Upper lobe of right lung (tissue), 1 donor: Measurements from ENCODE around the gene FZD1. TPM values are rescaled to one million over a fixed set of nuclear protein-coding genes. Genes with fewer than 3 reads are reported as not detected.

Experiments used
- ATAC-seq: fragments of 200-7000 bp; cut with Tn5 transposase; one replicate; pipeline ENCODE4 v1.9.1; 2020; ENCODE audit warnings: mild to moderate bottlenecking, moderate library complexity
- DNase-seq: peaks from one replicate; pipeline ENCODE4 v3.0.0-alpha.2; 2020
- H3K27ac ChIP-seq: fragments of 200-600 bp; one replicate; pipeline ENCODE4 v1.8.0; 2022
- H3K27me3 ChIP-seq: fragments of 200-600 bp; one replicate; pipeline ENCODE4 v1.8.0; 2022; ENCODE audit warnings: mild to moderate bottlenecking
- H3K36me3 ChIP-seq: fragments of 200-600 bp; one replicate; pipeline ENCODE4 v1.8.0; 2022
- H3K4me1 ChIP-seq: fragments of 200-600 bp; one replicate; pipeline ENCODE4 v1.8.0; 2022
- H3K4me3 ChIP-seq: fragments of 200-600 bp; one replicate; pipeline ENCODE4 v1.8.0; 2022; ENCODE audit warnings: mild to moderate bottlenecking
- H3K9me3 ChIP-seq: fragments of 200-600 bp; one replicate; pipeline ENCODE4 v1.8.0; 2022
- intact Hi-C: fragments of 100-400 bp; cut with DNase I; formaldehyde crosslinking; loops from one replicate; pipeline ENCODE4 v1.11.0; 2022
- total RNA-seq: library from RNA; stranded (reverse); fragmentation: NEBNext Ultra II Directional; extraction: Animal tissue kit (Norgen Biotek cat#: 25700); gene quantifications from one replicate; pipeline ENCODE4 v1.2.1, GENCODE V29; 2021
- TF ChIP-seq, protein P1 (sequence below): fragments of 200-600 bp; IDR thresholded peaks from one replicate; pipeline ENCODE4 v1.8.0; 2022; ENCODE audit warnings: antibody characterized with exemption
- donor health status: DM: no; HTN: yes; CAD: no; lungs with severe emphysema.

FZD1 gene
- total RNA-seq, 1 donor from 2014 or later = 25.7 TPM

DNA sequence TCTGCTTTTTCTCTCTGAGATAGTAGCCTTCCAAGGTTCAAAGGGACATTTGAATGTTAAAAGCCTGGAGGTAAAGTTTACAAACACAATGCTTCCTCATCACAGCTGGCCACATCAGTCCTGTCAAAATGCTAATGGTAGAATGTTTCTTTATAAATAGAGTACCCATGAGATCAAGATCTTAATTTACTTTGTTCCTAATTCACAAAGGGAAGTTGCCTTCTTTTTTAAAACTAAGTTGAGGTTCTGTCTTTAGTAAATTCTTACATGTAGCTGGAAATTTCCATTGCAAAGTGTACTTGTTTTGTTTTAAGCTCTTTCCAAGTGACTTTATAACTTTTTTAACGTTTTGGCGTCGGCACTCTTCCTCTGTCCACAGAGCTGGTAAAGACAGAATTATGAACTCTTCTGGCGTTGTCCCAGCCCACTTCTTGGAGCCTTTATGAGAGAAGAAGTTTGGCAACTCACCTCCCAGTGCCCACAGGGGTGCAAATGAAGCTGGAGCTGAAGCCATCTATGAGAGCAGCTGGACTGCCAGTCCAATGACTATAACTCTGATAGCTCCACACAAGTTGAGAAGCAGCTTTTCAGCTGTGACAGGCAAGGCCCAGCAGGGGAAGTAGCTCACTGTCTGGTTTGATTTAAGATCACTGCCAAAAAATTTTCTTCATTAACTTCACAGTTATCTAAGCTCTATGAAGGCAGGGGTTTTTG lies 23.3 kb downstream of the FZD1 start:
- H3K36me3 ChIP-seq = no peaks in the 10 kb centered on the region
- DNase-seq (no peak), ATAC-seq (no peak)
- H3K27me3 ChIP-seq = no peaks in the 10 kb centered on the region
- no peak overlapping the region for H3K4me3 ChIP-seq
- H3K4me1 ChIP-seq = no peaks in the 10 kb centered on the region
- intact Hi-C loops = no loop called here
- no peaks in the 10 kb centered on the region for H3K9me3 ChIP-seq
- TF ChIP-seq, protein P1, sequence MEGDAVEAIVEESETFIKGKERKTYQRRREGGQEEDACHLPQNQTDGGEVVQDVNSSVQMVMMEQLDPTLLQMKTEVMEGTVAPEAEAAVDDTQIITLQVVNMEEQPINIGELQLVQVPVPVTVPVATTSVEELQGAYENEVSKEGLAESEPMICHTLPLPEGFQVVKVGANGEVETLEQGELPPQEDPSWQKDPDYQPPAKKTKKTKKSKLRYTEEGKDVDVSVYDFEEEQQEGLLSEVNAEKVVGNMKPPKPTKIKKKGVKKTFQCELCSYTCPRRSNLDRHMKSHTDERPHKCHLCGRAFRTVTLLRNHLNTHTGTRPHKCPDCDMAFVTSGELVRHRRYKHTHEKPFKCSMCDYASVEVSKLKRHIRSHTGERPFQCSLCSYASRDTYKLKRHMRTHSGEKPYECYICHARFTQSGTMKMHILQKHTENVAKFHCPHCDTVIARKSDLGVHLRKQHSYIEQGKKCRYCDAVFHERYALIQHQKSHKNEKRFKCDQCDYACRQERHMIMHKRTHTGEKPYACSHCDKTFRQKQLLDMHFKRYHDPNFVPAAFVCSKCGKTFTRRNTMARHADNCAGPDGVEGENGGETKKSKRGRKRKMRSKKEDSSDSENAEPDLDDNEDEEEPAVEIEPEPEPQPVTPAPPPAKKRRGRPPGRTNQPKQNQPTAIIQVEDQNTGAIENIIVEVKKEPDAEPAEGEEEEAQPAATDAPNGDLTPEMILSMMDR = no peak
- no peak overlapping the region for H3K27ac ChIP-seq

DNA sequence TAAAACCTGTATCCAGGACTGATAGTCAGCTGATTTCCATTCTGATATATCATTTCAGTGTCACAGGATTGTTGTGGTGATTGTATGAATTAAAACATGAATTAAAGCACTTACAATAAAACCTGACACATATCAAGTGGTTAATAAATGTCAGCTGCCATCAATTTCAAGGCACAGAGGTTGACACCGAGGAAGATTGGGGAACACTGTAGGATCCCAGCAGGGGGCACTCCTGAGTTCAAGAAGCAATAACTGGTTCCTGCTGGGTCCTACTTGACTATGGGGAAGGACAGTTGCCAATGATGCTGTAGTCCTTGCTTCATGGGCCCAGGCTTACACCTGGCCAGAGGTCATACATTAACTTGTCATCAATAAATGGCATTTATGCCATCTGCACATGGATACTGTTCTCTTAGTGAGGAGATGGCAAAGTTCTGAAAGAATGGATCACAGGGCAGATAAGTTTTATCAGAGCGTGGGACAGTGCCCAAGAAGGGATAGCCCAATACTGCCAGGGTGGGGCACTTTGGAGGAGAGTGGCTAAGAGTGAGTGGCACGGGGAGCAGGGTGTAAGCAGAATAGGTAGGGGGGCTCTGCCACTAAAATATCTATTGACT lies 24.1 kb downstream of the FZD1 start:
- Histone ChIP-seq H3K9me3 (no peaks in the 10 kb centered on the region), H3K4me1 (no peaks in the 10 kb centered on the region), H3K27me3 (no peaks in the 10 kb centered on the region), H3K27ac (no peak overlapping the region), H3K4me3 (no peak overlapping the region), H3K36me3 (no peaks in the 10 kb centered on the region)
- TF ChIP-seq, protein P1 = peak; percentile 55
- peak; percentile 90 for ATAC-seq
- no peak for DNase-seq
- intact Hi-C loops = no loop called here

DNA sequence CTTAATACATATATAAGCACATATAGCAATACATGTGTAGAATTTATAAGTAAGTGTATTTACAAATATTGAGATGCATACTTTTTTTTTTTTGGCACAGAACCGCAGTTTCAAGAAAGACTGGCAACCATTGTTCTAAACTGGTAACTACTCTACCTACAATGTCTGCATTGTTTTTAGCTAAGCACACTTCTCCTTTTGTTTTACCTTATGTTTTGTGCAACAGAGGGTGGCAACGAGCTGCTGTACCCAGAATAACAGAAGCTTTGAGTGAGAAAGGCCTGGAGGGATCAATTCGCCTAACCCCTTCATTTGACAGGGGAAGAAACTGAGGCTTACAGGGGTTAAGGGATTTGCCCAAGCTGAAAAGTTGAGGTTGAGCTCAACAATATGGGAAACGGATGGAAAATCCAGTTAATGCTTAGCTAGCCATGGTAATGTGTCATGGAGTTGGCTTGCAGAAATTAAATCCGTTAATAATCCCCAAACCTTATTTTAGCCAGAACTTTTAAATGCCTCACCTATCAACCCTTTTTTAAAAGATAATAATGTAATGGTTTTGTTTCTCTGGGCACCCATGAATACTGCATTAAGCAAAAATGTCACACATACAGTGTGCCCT lies 25.5 kb downstream of the FZD1 start:
- Histone ChIP-seq H3K27me3 (no peaks in the 10 kb centered on the region), H3K4me3 (no peak overlapping the region), H3K9me3 (no peaks in the 10 kb centered on the region), H3K27ac (no peak overlapping the region), H3K4me1 (no peaks in the 10 kb centered on the region), H3K36me3 (no peaks in the 10 kb centered on the region)
- TF ChIP-seq, protein P1 = no peak
- intact Hi-C loops = no loop called here
- no peak for ATAC-seq
- no peak for DNase-seq

DNA sequence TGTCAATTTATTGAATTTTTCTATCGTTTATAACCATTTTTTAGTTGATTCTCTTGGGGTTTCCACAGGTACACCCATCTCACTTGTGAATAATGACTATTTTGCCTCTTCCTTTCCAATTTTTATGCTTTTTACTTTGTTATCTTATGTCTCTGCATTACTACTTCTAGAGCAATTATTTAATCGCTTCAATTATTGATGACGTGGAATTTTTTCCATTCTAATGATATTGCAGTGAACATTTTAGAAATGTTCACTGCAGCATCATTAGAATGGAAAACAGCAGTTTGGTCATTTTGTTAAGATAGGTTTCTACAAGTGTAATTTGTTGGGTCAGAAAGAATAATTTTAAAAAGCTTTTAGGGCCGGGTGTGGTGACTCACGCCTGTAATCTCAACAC lies 27.1 kb downstream of the FZD1 start:
- Histone ChIP-seq H3K4me1 (no peaks in the 10 kb centered on the region), H3K4me3 (no peak overlapping the region), H3K36me3 (no peaks in the 10 kb centered on the region), H3K27ac (no peak overlapping the region), H3K9me3 (no peaks in the 10 kb centered on the region), H3K27me3 (no peaks in the 10 kb centered on the region)
- TF ChIP-seq, protein P1 = no peak
- ATAC-seq (no peak), DNase-seq (no peak)
- intact Hi-C loops = no loop called here

DNA sequence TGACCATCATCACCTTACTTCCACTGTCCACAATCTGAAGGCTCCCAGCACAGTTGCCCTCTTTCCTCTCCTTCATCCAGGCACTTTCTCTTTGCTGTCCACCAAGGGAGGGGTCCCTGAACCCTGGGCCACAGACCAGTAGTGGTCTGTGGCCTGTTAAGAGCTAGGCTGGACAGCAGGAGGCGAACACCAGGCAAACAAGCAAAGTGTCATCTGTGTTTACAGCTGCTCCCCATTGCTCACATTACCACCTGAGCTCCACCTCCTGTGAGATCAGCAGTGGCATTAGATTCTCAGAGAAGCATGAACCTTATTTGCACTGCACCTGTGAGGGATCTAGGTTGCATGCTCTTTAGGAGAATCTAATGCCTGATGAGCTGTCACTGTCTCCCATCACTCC lies 27.7 kb downstream of the FZD1 start:
- intact Hi-C loops = no loop called here
- H3K4me3 ChIP-seq = no peak overlapping the region
- TF ChIP-seq, protein P1 = no peak
- DNase-seq = no peak
- no peaks in the 10 kb centered on the region for H3K27me3 ChIP-seq
- no peak for ATAC-seq
- H3K36me3 ChIP-seq = no peaks in the 10 kb centered on the region
- H3K9me3 ChIP-seq = no peaks in the 10 kb centered on the region
- no peak overlapping the region for H3K27ac ChIP-seq
- H3K4me1 ChIP-seq = no peaks in the 10 kb centered on the region
